SK-N-SH treated with all-trans-retinoic acid at 6 μM for 48 hours (cell line): ENCODE data around the gene IFT122.

Experiments
- ATAC-seq: fragments of 200-7000 bp; cut with Tn5 transposase; 3 replicates; pipeline ENCODE4 v1.9.1; 2020; ENCODE audit warnings: mild to moderate bottlenecking, moderate library complexity
- ARNTL ChIP-seq: fragments of 450-650 bp; formaldehyde crosslinking; IDR thresholded peaks from 2 replicates; pipeline ENCODE4 v1.5.0; 2020; ENCODE audit warnings: low read depth, mild to moderate bottlenecking, moderate library complexity, borderline replicate concordance
- BACH2 ChIP-seq: fragments of 250-450 bp; sonication (Bioruptor Pico); IDR thresholded peaks from 2 replicates; pipeline ENCODE4 v1.9.0; 2021; ENCODE audit warnings: mild to moderate bottlenecking, borderline replicate concordance
- CREB5 ChIP-seq: fragments of 250-450 bp; sonication (Bioruptor Pico); IDR thresholded peaks from 2 replicates; pipeline ENCODE4 v1.5.1; 2020; ENCODE audit warnings: low read depth, mild to moderate bottlenecking, moderate library complexity
- ESRRG ChIP-seq: fragments of 250-450 bp; sonication (Bioruptor Pico); IDR thresholded peaks from 2 replicates; pipeline ENCODE4 v1.6.1; 2021; ENCODE audit warnings: mild to moderate bottlenecking
- GLIS3 ChIP-seq: fragments of 250-450 bp; sonication (Bioruptor Pico); IDR thresholded peaks from 2 replicates; pipeline ENCODE4 v1.5.0; 2020; ENCODE audit warnings: mild to moderate bottlenecking, moderate library complexity
- ISL1 ChIP-seq: fragments of 250-450 bp; sonication (Bioruptor Pico); IDR thresholded peaks from 2 replicates; pipeline ENCODE4 v2.1.2; 2022; ENCODE audit warnings: mild to moderate bottlenecking, moderate library complexity
- OSR1 ChIP-seq: fragments of 250-450 bp; sonication (Bioruptor Pico); IDR thresholded peaks from 2 replicates; pipeline ENCODE4 v1.8.0; 2022; ENCODE audit warnings: moderate library complexity, mild to moderate bottlenecking, inconsistent platforms
- PATZ1 ChIP-seq: fragments of 250-450 bp; sonication (Bioruptor Pico); IDR thresholded peaks from 2 replicates; pipeline ENCODE4 v1.8.0; 2020; ENCODE audit warnings: mild to moderate bottlenecking, moderate library complexity, borderline replicate concordance
- PPARA ChIP-seq: fragments of 250-450 bp; sonication (Bioruptor Pico); IDR thresholded peaks from 2 replicates; pipeline ENCODE4 v1.5.0; 2020; ENCODE audit warnings: mild to moderate bottlenecking, borderline replicate concordance
- RARB ChIP-seq: fragments of 250-450 bp; sonication (Bioruptor Pico); IDR thresholded peaks from 2 replicates; pipeline ENCODE4 v1.8.0; 2021; ENCODE audit warnings: mild to moderate bottlenecking, moderate library complexity
- SNAI2 ChIP-seq: fragments of 250-450 bp; sonication (Bioruptor Pico); IDR thresholded peaks from 2 replicates; pipeline ENCODE4 v1.5.0; 2020; ENCODE audit warnings: mild to moderate bottlenecking, moderate library complexity
- TCF4 ChIP-seq: fragments of 250-450 bp; sonication (Bioruptor Pico); IDR thresholded peaks from 2 replicates; pipeline ENCODE4 v1.8.0; 2021; ENCODE audit warnings: mild to moderate bottlenecking, moderate library complexity, borderline replicate concordance
- TOX ChIP-seq: fragments of 250-450 bp; sonication (Bioruptor Pico); IDR thresholded peaks from 2 replicates; pipeline ENCODE4 v1.8.0; 2021; ENCODE audit warnings: mild to moderate bottlenecking, moderate library complexity, borderline replicate concordance
- TSHZ2 ChIP-seq: fragments of 250-450 bp; sonication (Bioruptor Pico); IDR thresholded peaks from 2 replicates; pipeline ENCODE4 v1.5.0; 2020; ENCODE audit warnings: mild to moderate bottlenecking, moderate library complexity
- ZC3H10 ChIP-seq: fragments of 250-450 bp; sonication (Bioruptor Pico); IDR thresholded peaks from 2 replicates; pipeline ENCODE4 v1.5.1; 2021; ENCODE audit warnings: mild to moderate bottlenecking, moderate library complexity
- ZFP3 ChIP-seq: fragments of 250-450 bp; sonication (Bioruptor Pico); IDR thresholded peaks from 2 replicates; pipeline ENCODE4 v1.5.0; 2020; ENCODE audit warnings: mild to moderate bottlenecking, moderate library complexity
- ZFP30 ChIP-seq: fragments of 450-650 bp; formaldehyde crosslinking; IDR thresholded peaks from 2 replicates; pipeline ENCODE4 v1.5.0; 2022; ENCODE audit warnings: mild to moderate bottlenecking, moderate library complexity
- ZNF565 ChIP-seq: fragments of 450-650 bp; formaldehyde crosslinking; conservative IDR thresholded peaks from 2 replicates; pipeline ENCODE4 v1.5.0; 2020; ENCODE audit warnings: low read depth, mild to moderate bottlenecking, moderate library complexity
- ZNF70 ChIP-seq: fragments of 450-650 bp; formaldehyde crosslinking; IDR thresholded peaks from 2 replicates; pipeline ENCODE4 v1.5.0; 2020; ENCODE audit warnings: mild to moderate bottlenecking, moderate library complexity
- ZNF8 ChIP-seq: fragments of 450-650 bp; formaldehyde crosslinking; IDR thresholded peaks from 2 replicates; pipeline ENCODE4 v1.5.0; 2020; ENCODE audit warnings: mild to moderate bottlenecking, moderate library complexity

The IFT122 gene

GRCh38 chr3:129403450-129403849 is 36.6 kb upstream of the IFT122 start (continued):
- TF ChIP-seq TSHZ2, result no peak

GRCh38 chr3:129404130-129404529 is 35.9 kb upstream of the IFT122 start:
- ATAC-seq, result no peak
- no peak for TF ChIP-seq PPARA (CRISPR knock-in tag)
- no peak for TF ChIP-seq CREB5 (CRISPR knock-in tag)
- no peak for TF ChIP-seq SNAI2 (CRISPR knock-in tag)
- TF ChIP-seq PATZ1 (CRISPR knock-in tag), result no peak
- no peak for TF ChIP-seq TOX
- TF ChIP-seq ZFP30 (CRISPR knock-in tag), result no peak
- TF ChIP-seq OSR1, result no peak
- no peak for TF ChIP-seq ZNF565 (CRISPR knock-in tag)
- no peak for TF ChIP-seq ESRRG
- no peak for TF ChIP-seq RARB (CRISPR knock-in tag)
- no peak for TF ChIP-seq GLIS3 (CRISPR knock-in tag)
- TF ChIP-seq ISL1 (CRISPR knock-in tag), result no peak
- no peak for TF ChIP-seq TSHZ2
- no peak for TF ChIP-seq TCF4 (CRISPR knock-in tag)
- no peak for TF ChIP-seq ARNTL (CRISPR knock-in tag)

GRCh38 chr3:129404610-129405009 is 35.4 kb upstream of the IFT122 start:
- no peak for ATAC-seq
- no peak for TF ChIP-seq ZFP3 (CRISPR knock-in tag)
- TF ChIP-seq ZNF565 (CRISPR knock-in tag), result no peak
- no peak for TF ChIP-seq TCF4 (CRISPR knock-in tag)
- TF ChIP-seq SNAI2 (CRISPR knock-in tag), result no peak
- TF ChIP-seq TOX, result no peak
- no peak for TF ChIP-seq ZNF70
- no peak for TF ChIP-seq ZC3H10 (CRISPR knock-in tag)
- TF ChIP-seq ZNF8 (CRISPR knock-in tag), result no peak
- TF ChIP-seq BACH2 (CRISPR knock-in tag), result no peak
- no peak for TF ChIP-seq PATZ1 (CRISPR knock-in tag)
- TF ChIP-seq ARNTL (CRISPR knock-in tag), result no peak
- TF ChIP-seq, all 23 proteins: peak for 0
